Measurements from ENCODE around the gene INSRR.

Gene INSRR

GRCh38 chr1:156795787-156796186, 63.1 kb downstream of the INSRR start:
- Histone ChIP-seq H3K4me1 (ENCODE audit: control insufficient read depth in 2 of 2, insufficient read depth in 1 of 2, low read depth in 1 of 2, low read length in 2 of 2) (no peaks in the 10 kb centered on the region), H3K4ac (ENCODE audit: low read length) (no peak overlapping the region), H3K4me2 (ENCODE audit: insufficient read depth, low read length, poor library complexity, severe bottlenecking) (no peak overlapping the region), H3K18ac (ENCODE audit: low read length) (no peak overlapping the region), H2BK15ac (ENCODE audit: low read length) (no peak overlapping the region), H4K91ac (ENCODE audit: low read depth, low read length, poor library complexity) (no peak overlapping the region), H3K9me3 (replicated peaks in 1 of 2; ENCODE audit: control insufficient read depth in 2 of 2, insufficient read depth in 1 of 2, low read depth in 1 of 2, low read length in 2 of 2) (no peaks in the 10 kb centered on the region), H2AK5ac (ENCODE audit: low read depth, low read length) (no peak overlapping the region), H2AFZ (ENCODE audit: low read length) (no peak overlapping the region), H4K8ac (ENCODE audit: low read depth, low read length) (no peak overlapping the region), H3K27me3 (ENCODE audit: control insufficient read depth in 3 of 3, insufficient read depth in 3 of 3, low read depth in 1 of 3, low read length in 3 of 3) (no peaks in the 10 kb centered on the region), H3K27ac (replicated peaks; ENCODE audit: low read length) (no peak overlapping the region), H3K23ac (ENCODE audit: low read depth, low read length, poor library complexity) (no peak overlapping the region), H2BK5ac (ENCODE audit: low read length) (no peak overlapping the region), H3K4me3 (ENCODE audit: low read length in 2 of 2) (no peak overlapping the region), H2BK12ac (ENCODE audit: low read length) (no peak overlapping the region), H2BK120ac (ENCODE audit: low read depth, low read length) (no peak overlapping the region), H3K79me1 (ENCODE audit: low read depth, low read length) (peaks cover 2% of the 10 kb centered on the region), H3K9ac (ENCODE audit: low read depth, low read length, poor library complexity) (no peak overlapping the region), H3K14ac (ENCODE audit: low read length) (no peak overlapping the region), H3K36me3 (replicated peaks in 1 of 2; ENCODE audit: control insufficient read depth in 2 of 2, insufficient read depth in 2 of 2, low read length in 2 of 2) (peaks cover 47 to 99% of the 10 kb centered on the region in 2 donors)
- no CpG with 5 or more reads among the region's 7 CpGs for WGBS, 2 donors (ENCODE audit: extremely low coverage in 2 of 2, insufficient read length in 2 of 2, insufficient replicate concordance in 1 of 2)
- DNase-seq (ENCODE audit: low spot score): no peak

GRCh38 chr1:156795374-156795733, 63.6 kb downstream of the INSRR start:
- no peak overlapping the region for H3K4me2 ChIP-seq (ENCODE audit: insufficient read depth, low read length, poor library complexity, severe bottlenecking)
- no peak overlapping the region for H2BK120ac ChIP-seq (ENCODE audit: low read depth, low read length)
- H3K27ac ChIP-seq (replicated peaks; ENCODE audit: low read length): no peak overlapping the region
- H3K23ac ChIP-seq (ENCODE audit: low read depth, low read length, poor library complexity): no peak overlapping the region
- H4K91ac ChIP-seq (ENCODE audit: low read depth, low read length, poor library complexity): no peak overlapping the region
- H2BK5ac ChIP-seq (ENCODE audit: low read length): no peak overlapping the region
- H3K9me3 ChIP-seq (replicated peaks in 1 of 2; ENCODE audit: control insufficient read depth in 2 of 2, insufficient read depth in 1 of 2, low read depth in 1 of 2, low read length in 2 of 2): no peaks in the 10 kb centered on the region
- H2BK15ac ChIP-seq (ENCODE audit: low read length): no peak overlapping the region
- H3K9ac ChIP-seq (ENCODE audit: low read depth, low read length, poor library complexity): no peak overlapping the region
- H3K4ac ChIP-seq (ENCODE audit: low read length): no peak overlapping the region
- H4K8ac ChIP-seq (ENCODE audit: low read depth, low read length): no peak overlapping the region
- no peak overlapping the region for H3K4me3 ChIP-seq (ENCODE audit: low read length in 2 of 2)
- H2AFZ ChIP-seq (ENCODE audit: low read length): no peak overlapping the region
- WGBS, 2 donors (ENCODE audit: extremely low coverage in 2 of 2, insufficient read length in 2 of 2, insufficient replicate concordance in 1 of 2): no CpG with 5 or more reads among the region's 5 CpGs
- H3K79me1 ChIP-seq (ENCODE audit: low read depth, low read length): peaks cover 2% of the 10 kb centered on the region
- H2AK5ac ChIP-seq (ENCODE audit: low read depth, low read length): no peak overlapping the region
- H3K36me3 ChIP-seq (replicated peaks in 1 of 2; ENCODE audit: control insufficient read depth in 2 of 2, insufficient read depth in 2 of 2, low read length in 2 of 2): peaks cover 47 to 98% of the 10 kb centered on the region in 2 donors
- no peaks in the 10 kb centered on the region for H3K4me1 ChIP-seq (ENCODE audit: control insufficient read depth in 2 of 2, insufficient read depth in 1 of 2, low read depth in 1 of 2, low read length in 2 of 2)
- H3K18ac ChIP-seq (ENCODE audit: low read length): no peak overlapping the region
- no peaks in the 10 kb centered on the region for H3K27me3 ChIP-seq (ENCODE audit: control insufficient read depth in 3 of 3, insufficient read depth in 3 of 3, low read depth in 1 of 3, low read length in 3 of 3)
- no peak overlapping the region for H3K14ac ChIP-seq (ENCODE audit: low read length)
- no peak overlapping the region for H2BK12ac ChIP-seq (ENCODE audit: low read length)
- no peak for DNase-seq (ENCODE audit: low spot score)

GRCh38 chr1:156794506-156795373, 64.2 kb downstream of the INSRR start:
- Histone ChIP-seq H2AK5ac (ENCODE audit: low read depth, low read length) (no peak overlapping the region), H3K79me1 (ENCODE audit: low read depth, low read length) (peaks cover 2% of the 10 kb centered on the region), H3K27me3 (ENCODE audit: control insufficient read depth in 3 of 3, insufficient read depth in 3 of 3, low read depth in 1 of 3, low read length in 3 of 3) (no peaks in the 10 kb centered on the region), H3K18ac (ENCODE audit: low read length) (no peak overlapping the region), H2BK120ac (ENCODE audit: low read depth, low read length) (no peak overlapping the region), H3K4me3 (ENCODE audit: low read length in 2 of 2) (no peak overlapping the region), H2BK15ac (ENCODE audit: low read length) (no peak overlapping the region), H3K9me3 (replicated peaks in 1 of 2; ENCODE audit: control insufficient read depth in 2 of 2, insufficient read depth in 1 of 2, low read depth in 1 of 2, low read length in 2 of 2) (no peaks in the 10 kb centered on the region), H3K36me3 (replicated peaks in 1 of 2; ENCODE audit: control insufficient read depth in 2 of 2, insufficient read depth in 2 of 2, low read length in 2 of 2) (peaks cover 45 to 98% of the 10 kb centered on the region in 2 donors), H3K4ac (ENCODE audit: low read length) (no peak overlapping the region), H3K4me1 (ENCODE audit: control insufficient read depth in 2 of 2, insufficient read depth in 1 of 2, low read depth in 1 of 2, low read length in 2 of 2) (no peaks in the 10 kb centered on the region), H2BK5ac (ENCODE audit: low read length) (no peak overlapping the region), H3K27ac (replicated peaks; ENCODE audit: low read length) (no peak overlapping the region), H3K23ac (ENCODE audit: low read depth, low read length, poor library complexity) (no peak overlapping the region), H3K9ac (ENCODE audit: low read depth, low read length, poor library complexity) (no peak overlapping the region), H2AFZ (ENCODE audit: low read length) (no peak overlapping the region), H2BK12ac (ENCODE audit: low read length) (no peak overlapping the region), H4K91ac (ENCODE audit: low read depth, low read length, poor library complexity) (no peak overlapping the region), H4K8ac (ENCODE audit: low read depth, low read length) (no peak overlapping the region), H3K4me2 (ENCODE audit: insufficient read depth, low read length, poor library complexity, severe bottlenecking) (no peak overlapping the region), H3K14ac (ENCODE audit: low read length) (no peak overlapping the region)
- DNase-seq (ENCODE audit: low spot score): no peak
- no CpG with 5 or more reads among the region's 7 CpGs for WGBS, 2 donors (ENCODE audit: extremely low coverage in 2 of 2, insufficient read length in 2 of 2, insufficient replicate concordance in 1 of 2)
